ENCODE results near the gene VDR. TPM values are rescaled to one million over a fixed set of nuclear protein-coding genes. Genes with fewer than 3 reads are reported as not detected.

VDR gene
- total RNA-seq, 1 donor from 2014 or later: 0.54 TPM

DNA sequence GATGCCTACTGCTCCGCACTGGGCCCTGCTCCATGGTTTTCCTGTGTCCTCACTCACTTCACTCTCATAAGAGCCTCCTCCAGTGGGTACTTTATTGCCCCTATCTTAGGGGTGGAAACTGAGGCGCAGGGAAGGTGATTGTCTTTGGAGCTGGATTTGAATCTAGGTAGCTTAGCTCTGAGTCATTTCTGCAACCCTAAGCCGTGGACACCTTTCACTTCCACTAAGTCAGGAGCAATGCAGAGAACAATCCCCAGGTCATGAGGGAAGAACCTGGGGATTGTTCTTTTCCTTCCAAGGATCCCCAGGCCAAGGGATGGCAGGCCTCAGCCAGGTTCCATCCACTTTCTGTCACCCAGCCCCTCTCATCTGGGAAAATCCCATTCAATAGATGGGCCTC is 20.3 kb downstream of the VDR start:
- no peaks in the 10 kb centered on the region for H3K9me3 Mint-ChIP-seq
- no peak overlapping the region for H3K27ac Mint-ChIP-seq
- no peaks in the 10 kb centered on the region for H3K36me3 Mint-ChIP-seq
- no peak overlapping the region for H3K4me3 Mint-ChIP-seq
- TF ChIP-seq, protein P1, sequence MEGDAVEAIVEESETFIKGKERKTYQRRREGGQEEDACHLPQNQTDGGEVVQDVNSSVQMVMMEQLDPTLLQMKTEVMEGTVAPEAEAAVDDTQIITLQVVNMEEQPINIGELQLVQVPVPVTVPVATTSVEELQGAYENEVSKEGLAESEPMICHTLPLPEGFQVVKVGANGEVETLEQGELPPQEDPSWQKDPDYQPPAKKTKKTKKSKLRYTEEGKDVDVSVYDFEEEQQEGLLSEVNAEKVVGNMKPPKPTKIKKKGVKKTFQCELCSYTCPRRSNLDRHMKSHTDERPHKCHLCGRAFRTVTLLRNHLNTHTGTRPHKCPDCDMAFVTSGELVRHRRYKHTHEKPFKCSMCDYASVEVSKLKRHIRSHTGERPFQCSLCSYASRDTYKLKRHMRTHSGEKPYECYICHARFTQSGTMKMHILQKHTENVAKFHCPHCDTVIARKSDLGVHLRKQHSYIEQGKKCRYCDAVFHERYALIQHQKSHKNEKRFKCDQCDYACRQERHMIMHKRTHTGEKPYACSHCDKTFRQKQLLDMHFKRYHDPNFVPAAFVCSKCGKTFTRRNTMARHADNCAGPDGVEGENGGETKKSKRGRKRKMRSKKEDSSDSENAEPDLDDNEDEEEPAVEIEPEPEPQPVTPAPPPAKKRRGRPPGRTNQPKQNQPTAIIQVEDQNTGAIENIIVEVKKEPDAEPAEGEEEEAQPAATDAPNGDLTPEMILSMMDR (IDR thresholded peaks at IDR 0.05; ENCODE audit: unreplicated experiment): no peak
- no peak for DNase-seq (ENCODE audit: low spot score in 2 of 2, unreplicated experiment in 2 of 2)
- H3K4me1 Mint-ChIP-seq: peaks cover 5% of the 10 kb centered on the region
- H3K27me3 Mint-ChIP-seq (ENCODE audit: low read depth): no peaks in the 10 kb centered on the region

DNA sequence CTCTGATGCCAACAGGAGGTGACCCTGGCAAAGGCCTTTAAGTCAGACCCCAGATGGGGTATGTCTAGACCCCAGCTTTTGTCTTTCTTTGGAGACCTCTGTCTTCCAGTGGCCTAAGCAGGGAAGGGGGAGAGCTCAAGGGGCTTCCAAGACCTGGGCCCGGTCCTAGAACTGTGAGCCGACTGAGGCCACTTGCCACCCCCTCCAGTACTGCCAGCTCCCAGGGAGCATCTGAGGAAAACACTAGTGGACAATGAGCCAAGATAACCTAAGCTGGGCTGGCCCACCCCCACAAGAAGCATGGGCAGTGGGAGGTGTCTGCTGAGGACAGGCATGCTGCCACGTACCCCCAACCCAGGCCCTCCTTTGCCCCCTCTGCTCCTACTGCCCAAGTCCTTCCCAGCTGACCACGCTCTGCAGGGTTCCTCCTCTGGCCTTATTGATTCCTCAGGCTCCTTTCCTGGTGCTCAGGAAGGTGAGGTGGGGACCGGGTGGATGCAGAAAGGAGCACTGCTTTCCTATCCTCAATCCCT is 21.1 kb downstream of the VDR start:
- TF ChIP-seq, protein P1 (IDR thresholded peaks at IDR 0.05; ENCODE audit: unreplicated experiment): no peak
- no peaks in the 10 kb centered on the region for H3K36me3 Mint-ChIP-seq
- H3K4me1 Mint-ChIP-seq: peaks cover 5% of the 10 kb centered on the region
- H3K4me3 Mint-ChIP-seq: no peak overlapping the region
- H3K9me3 Mint-ChIP-seq: no peaks in the 10 kb centered on the region
- no peak overlapping the region for H3K27ac Mint-ChIP-seq
- DNase-seq (ENCODE audit: low spot score in 2 of 2, unreplicated experiment in 2 of 2): no peak
- no peaks in the 10 kb centered on the region for H3K27me3 Mint-ChIP-seq (ENCODE audit: low read depth)

DNA sequence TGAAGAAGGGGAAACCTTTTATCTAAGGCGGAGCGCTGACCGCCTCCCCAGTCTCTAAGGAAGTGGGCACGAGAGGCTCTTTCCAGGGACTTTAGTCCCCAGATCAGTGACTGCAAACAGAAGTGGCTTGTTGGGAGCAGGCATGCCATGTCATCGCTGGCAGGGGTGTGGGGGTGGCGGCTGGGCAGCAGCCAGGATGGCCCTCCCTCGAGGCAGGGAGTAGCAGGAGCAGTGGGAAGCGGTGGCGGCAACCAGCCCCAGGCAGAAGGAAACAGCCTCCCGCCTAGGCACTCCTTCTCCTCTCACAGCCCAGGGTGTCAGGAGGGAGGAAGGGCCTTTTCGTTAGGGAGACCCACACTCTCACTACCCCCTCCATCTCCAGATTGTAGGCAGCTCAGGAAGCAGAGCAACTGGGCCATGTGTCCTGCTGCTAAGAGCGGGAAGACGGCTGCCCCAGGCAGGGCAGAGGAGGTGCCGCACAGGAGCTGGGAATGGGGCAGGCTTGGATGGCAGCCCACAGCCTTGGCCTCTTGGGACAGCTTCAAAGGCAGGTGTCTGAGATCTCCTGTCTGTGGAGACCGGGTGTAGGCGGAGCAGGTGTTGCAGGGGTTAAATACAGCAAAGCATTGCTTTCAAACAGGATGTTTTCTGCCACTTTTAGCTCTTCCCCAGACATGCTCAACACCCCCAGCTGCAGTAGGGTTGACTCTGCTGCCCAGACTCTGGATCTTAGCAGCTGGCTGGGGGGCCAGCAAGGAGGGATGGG is 21.8 kb downstream of the VDR start:
- no peak overlapping the region for H3K27ac Mint-ChIP-seq
- H3K4me3 Mint-ChIP-seq: no peak overlapping the region
- no peaks in the 10 kb centered on the region for H3K36me3 Mint-ChIP-seq
- no peak for DNase-seq (ENCODE audit: low spot score in 2 of 2, unreplicated experiment in 2 of 2)
- TF ChIP-seq, protein P1 (IDR thresholded peaks at IDR 0.05; ENCODE audit: unreplicated experiment): no peak
- peaks cover 5% of the 10 kb centered on the region for H3K4me1 Mint-ChIP-seq
- no peaks in the 10 kb centered on the region for H3K9me3 Mint-ChIP-seq
- no peaks in the 10 kb centered on the region for H3K27me3 Mint-ChIP-seq (ENCODE audit: low read depth)

DNA sequence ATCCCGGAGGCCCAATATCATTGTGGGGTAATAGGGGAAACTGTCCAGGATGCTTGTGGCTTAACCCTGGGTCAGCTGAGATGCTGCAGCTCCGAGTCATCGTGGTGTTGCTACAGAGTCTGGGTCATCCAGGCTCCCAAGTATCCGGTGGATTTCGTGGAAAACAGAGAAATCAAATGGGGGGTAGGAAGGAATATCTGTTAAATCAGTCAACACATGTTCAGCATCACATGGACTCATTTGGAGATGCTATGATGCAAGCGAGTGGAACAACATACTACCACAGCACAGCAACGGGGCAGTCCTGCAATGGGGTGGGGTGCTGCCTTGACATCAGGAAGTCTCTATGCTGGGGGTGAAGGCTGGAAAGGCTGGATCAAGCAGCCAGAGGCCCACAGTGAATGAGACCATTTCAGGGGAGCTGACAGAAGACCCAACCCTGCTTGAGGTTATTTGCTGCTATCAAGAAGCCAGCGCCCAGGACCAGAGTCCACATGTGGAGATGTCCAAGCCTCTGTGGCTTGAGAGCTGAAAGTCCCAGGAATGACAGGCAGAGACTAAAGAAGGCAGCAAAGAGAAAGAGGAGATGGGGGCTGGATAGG is 22.9 kb downstream of the VDR start:
- Mint-ChIP-seq H3K27ac (no peak overlapping the region), H3K4me3 (no peak overlapping the region)
- DNase-seq (ENCODE audit: low spot score in 2 of 2, unreplicated experiment in 2 of 2): no peak

DNA sequence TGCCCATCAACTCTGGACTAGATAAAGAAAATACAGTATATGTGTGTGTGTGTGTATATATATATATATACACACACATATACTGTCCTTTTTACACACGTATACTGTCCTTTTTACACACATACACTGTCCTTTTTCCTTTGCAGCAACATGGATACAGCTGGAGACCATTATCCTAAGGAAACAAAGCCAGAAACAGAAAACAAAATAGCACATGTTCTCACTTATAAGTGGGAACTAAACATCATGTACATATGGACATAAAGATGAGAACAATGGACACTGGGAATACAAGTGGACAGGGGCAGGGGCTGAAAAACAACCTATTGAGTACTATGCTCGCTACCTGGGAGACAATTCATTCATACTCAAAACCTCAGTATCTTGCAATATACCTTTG is 23.7 kb downstream of the VDR start:
- Mint-ChIP-seq H3K36me3 (no peaks in the 10 kb centered on the region), H3K4me3 (no peak overlapping the region), H3K27me3 (ENCODE audit: low read depth) (no peaks in the 10 kb centered on the region), H3K4me1 (peaks cover 5% of the 10 kb centered on the region), H3K27ac (no peak overlapping the region), H3K9me3 (no peaks in the 10 kb centered on the region)
- DNase-seq (ENCODE audit: low spot score in 2 of 2, unreplicated experiment in 2 of 2): no peak
- TF ChIP-seq, protein P1 (IDR thresholded peaks at IDR 0.05; ENCODE audit: unreplicated experiment): no peak

More for the DNA sequence above, 22.9 kb downstream of the VDR start:
- no peaks in the 10 kb centered on the region for H3K36me3 Mint-ChIP-seq
- no peaks in the 10 kb centered on the region for H3K27me3 Mint-ChIP-seq (ENCODE audit: low read depth)
- peaks cover 5% of the 10 kb centered on the region for H3K4me1 Mint-ChIP-seq
- H3K9me3 Mint-ChIP-seq: no peaks in the 10 kb centered on the region
- TF ChIP-seq, protein P1 (IDR thresholded peaks at IDR 0.05; ENCODE audit: unreplicated experiment): no peak
